Spleen (tissue), 7 donors: Measurements from ENCODE around the gene ACCSL.

Experiments used
- CTCF ChIP-seq, 11 experiments: fragments of 200-600 bp in 7 of 11; fragments of 450-650 bp in 4 of 11; sonication (generic) in 4 of 11; IDR thresholded peaks in 8 of 11; conservative IDR thresholded peaks in 3 of 11; 1 replicate in 7 of 11; 2 replicates in 4 of 11; pipeline versions ENCODE4 v1.4.0 to v1.8.0; 2016 to 2021; ENCODE audit warnings: antibody characterized with exemption in 11 of 11, inconsistent platforms in 4 of 11, mild to moderate bottlenecking in 1 of 11
- POLR2A ChIP-seq, 3 donors: fragments of 450-650 bp; IDR thresholded peaks; one replicate each; pipeline ENCODE4 v1.5.1; 2017; ENCODE audit warnings: antibody characterized with exemption in 3 of 3, mild to moderate bottlenecking in 1 of 3
- POLR2AphosphoS5 ChIP-seq, 3 donors: sonication (generic); formaldehyde crosslinking; IDR thresholded peaks; one replicate each; pipeline ENCODE4 v1.5.1; 2017; ENCODE audit warnings: antibody characterized with exemption in 3 of 3
- donor health status: DM: no; HTN: no; CAD: no; lungs with moderate emphysema.
- donor health status: DM: no; HTN: no; CAD: no.
- donor health status: DM: no; HTN: no; CAD: no.

GRCh38 chr11:44004452-44005062 is 43.2 kb upstream of the ACCSL start:
- TF ChIP-seq CTCF (IDR thresholded peaks at IDR 0.05 in 8 of 11, conservative IDR thresholded peaks at IDR 0.05 in 3 of 11) (no peak), POLR2AphosphoS5 (IDR thresholded peaks at IDR 0.05) (no peak), POLR2A (IDR thresholded peaks at IDR 0.05) (no peak)
